ENCODE measurements around the gene LEKR1. TPM values are rescaled to one million over a fixed set of nuclear protein-coding genes. Genes with fewer than 3 reads are reported as not detected.

The LEKR1 gene
- polyA plus RNA-seq, 4 donors: 1.9 to 4.6 (median 2.4) TPM

GRCh38 chr3:157092230-157092629 lies 266.1 kb downstream of the LEKR1 start:
- no peak for DNase-seq (ENCODE audit: low read depth in 4 of 4, low spot score in 2 of 4)

GRCh38 chr3:157093096-157093495 lies 266.9 kb downstream of the LEKR1 start:
- no peak for DNase-seq (ENCODE audit: low read depth in 4 of 4, low spot score in 2 of 4)

- DNase-seq (ENCODE audit: low read depth in 4 of 4, low spot score in 2 of 4): no peak
Observed at GRCh38 chr3:157094301-157094700, 268.1 kb downstream of the LEKR1 start.

- DNase-seq (ENCODE audit: low read depth in 4 of 4, low spot score in 2 of 4): no peak
Observed at GRCh38 chr3:157094751-157095480, 268.8 kb downstream of the LEKR1 start.

Other genes with a start within 250 kb of the LEKR1 start
- gene TIPARP, start 151.8 kb upstream of the LEKR1 start, polyA plus RNA-seq (ENCODE audit: insufficient read length in 4 of 4): 10 to 100 TPM; 19.2 to 30.2 (median 22.5) TPM